ENCODE data around the gene PPTC7. TPM values are rescaled to one million over a fixed set of nuclear protein-coding genes. Genes with fewer than 3 reads are reported as not detected.

The PPTC7 gene
- total RNA-seq, 2 experiments from 2014 or later = 43.1 to 44.5 TPM

GRCh38 chr12:110616471-110617115, 33.5 kb upstream of the PPTC7 start:
- no peak for ATAC-seq
- DNase-seq = no peak
- TF ChIP-seq CTCF (IDR thresholded peaks at IDR 0.05) = no peak
- Mint-ChIP-seq H3K4me3 (no peak overlapping the region), H3K27ac (no peak overlapping the region), H3K27me3 (no peaks in the 10 kb centered on the region), H3K9me3 (no peaks in the 10 kb centered on the region), H3K36me3 (ENCODE audit: low read depth) (no peaks in the 10 kb centered on the region), H3K4me1 (ENCODE audit: low read depth) (peaks cover 23% of the 10 kb centered on the region)
- CTCF ChIA-PET = interaction anchor here (1.1 to 7.0 kb wide), 5 partner anchors 15 to 211 kb away, joined by 3 to 53 read pairs (median 4); partner anchors contain the start of gene ARPC3
- POLR2A ChIA-PET = interaction anchor here (1.1 to 1.2 kb wide), 2 partner anchors 72 to 85 kb away, joined by 3 to 4 read pairs; no protein-coding TSS in a partner anchor
- intact Hi-C loops (cut with micrococcal nuclease) = no loop called here

GRCh38 chr12:110615171-110615570, 32.1 kb upstream of the PPTC7 start:
- intact Hi-C loops (cut with micrococcal nuclease) = no loop called here
- Mint-ChIP-seq H3K27ac (no peak overlapping the region), H3K9me3 (no peaks in the 10 kb centered on the region), H3K27me3 (no peaks in the 10 kb centered on the region), H3K4me3 (peak overlapping the region; percentile 83), H3K4me1 (ENCODE audit: low read depth) (peaks cover 21% of the 10 kb centered on the region), H3K36me3 (ENCODE audit: low read depth) (no peaks in the 10 kb centered on the region)
- ChIA-PET CTCF (interaction anchor here (0.6 to 7.0 kb wide), 7 partner anchors 9 to 212 kb away, joined by 3 to 53 read pairs (median 5); partner anchors contain the start of gene ARPC3), POLR2A (interaction anchor here (0.7 to 1.8 kb wide), 5 partner anchors 30 to 147 kb away, joined by 3 to 6 read pairs (median 4); partner anchors contain the start of genes FAM216A and GPN3)
- TF ChIP-seq CTCF (IDR thresholded peaks at IDR 0.05) = no peak
- ATAC-seq = no peak
- no peak for DNase-seq

- H3K36me3 Mint-ChIP-seq (ENCODE audit: low read depth) = no peaks in the 10 kb centered on the region
- no peaks in the 10 kb centered on the region for H3K27me3 Mint-ChIP-seq
- no peaks in the 10 kb centered on the region for H3K9me3 Mint-ChIP-seq
- TF ChIP-seq CTCF (IDR thresholded peaks at IDR 0.05) = no peak
- peak within 1 kb of the TSS; percentile 83 for H3K4me3 Mint-ChIP-seq
- peak; percentile 100 for ATAC-seq
- H3K27ac Mint-ChIP-seq = peak within 1 kb of the TSS; percentile 86
- peak; percentile 98 for DNase-seq
- POLR2A ChIA-PET = interaction anchor here (0.6 to 1.8 kb wide), 14 partner anchors 8 to 164 kb away, joined by 3 to 7 read pairs (median 3); partner anchors contain the start of genes ARPC3, FAM216A and GPN3
- intact Hi-C loops (cut with micrococcal nuclease) = no loop called here
- peaks cover 10% of the 10 kb centered on the region for H3K4me1 Mint-ChIP-seq (ENCODE audit: low read depth)
- CTCF ChIA-PET = interaction anchor here (0.7 to 7.0 kb wide), 9 partner anchors 13 to 213 kb away, joined by 3 to 53 read pairs (median 4); partner anchors contain the start of gene ARPC3
These were observed 30.9 kb upstream of the PPTC7 start, which contains the start of gene TCTN1 for GRCh38 chr12:110613771-110614684. Gene TCTN1 (plus strand): TSS chr12:110614129. CDS start chr12:110614183, 54 bp downstream.

DNA sequence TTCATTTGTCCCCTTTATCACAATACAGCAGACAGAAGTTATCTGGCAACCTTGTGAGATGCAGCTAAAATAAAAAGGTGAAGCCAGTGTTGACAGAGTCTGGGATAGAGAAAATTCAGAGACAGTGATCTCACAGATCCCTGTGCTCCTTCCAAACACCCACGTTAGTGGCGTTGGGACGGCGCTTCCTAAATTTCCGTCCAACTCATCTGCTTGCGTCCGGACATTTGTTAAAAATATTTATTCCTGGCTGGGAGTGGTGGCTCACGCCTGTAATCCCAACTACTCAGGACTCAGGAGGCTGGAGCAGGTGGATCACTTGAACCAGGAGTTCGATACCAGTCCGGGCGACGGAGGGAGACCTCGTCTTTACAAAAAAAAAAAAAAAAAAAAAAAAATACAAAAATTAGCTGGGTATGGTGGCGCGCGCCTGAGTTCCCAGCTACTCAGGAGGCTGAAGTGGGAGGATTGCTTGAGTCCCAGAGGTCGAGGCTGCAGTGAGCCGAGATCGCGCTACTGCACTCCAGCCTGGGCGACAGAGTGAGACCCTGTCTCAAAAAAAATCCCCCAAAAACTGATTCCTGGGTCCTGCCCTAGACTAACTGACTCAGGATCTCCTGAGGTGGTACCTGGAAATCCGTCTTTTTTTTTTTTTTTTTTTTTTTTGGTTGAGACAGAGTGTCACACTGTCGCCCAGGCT, 30.1 kb upstream of the PPTC7 start:
- CTCF ChIA-PET = interaction anchor here (0.7 to 7.0 kb wide), 9 partner anchors 12 to 214 kb away, joined by 3 to 53 read pairs (median 4); partner anchors contain the start of gene ARPC3
- DNase-seq (no peak), ATAC-seq (no peak)
- Mint-ChIP-seq H3K36me3 (ENCODE audit: low read depth) (no peaks in the 10 kb centered on the region), H3K27me3 (no peaks in the 10 kb centered on the region), H3K4me3 (peak overlapping the region; percentile 83), H3K4me1 (ENCODE audit: low read depth) (peaks cover 10% of the 10 kb centered on the region), H3K27ac (peak overlapping the region; percentile 86), H3K9me3 (no peaks in the 10 kb centered on the region)
- intact Hi-C loops (cut with micrococcal nuclease) = no loop called here
- POLR2A ChIA-PET = interaction anchor here (0.6 to 1.8 kb wide), 9 partner anchors 11 to 163 kb away, joined by 3 to 6 read pairs (median 3); partner anchors contain the start of genes ARPC3, FAM216A and GPN3
- no peak for TF ChIP-seq CTCF (IDR thresholded peaks at IDR 0.05)

All from activated CD8-positive, alpha-beta T cell treated with anti-CD3 and anti-CD28 coated beads for 36 hours (primary cell).